Renal cortical epithelial cell (primary cell): ENCODE measurements around the gene TEX261. TPM values are rescaled to one million over a fixed set of nuclear protein-coding genes. Genes with fewer than 3 reads are reported as not detected.

Experiments
- DNase-seq: peaks from one replicate; pipeline ENCODE4 v3.0.0-alpha.2; 2011; ENCODE audit warnings: low read depth
- total RNA-seq: library from RNA; depleted of rRNA; stranded (reverse); fragments of >200 nt; gene quantifications from 2 replicates; pipeline ENCODE4 v1.2.3, GENCODE V29; 2014

TEX261 gene
- total RNA-seq, 1 donor from 2014 or later = 40.7 TPM

DNA sequence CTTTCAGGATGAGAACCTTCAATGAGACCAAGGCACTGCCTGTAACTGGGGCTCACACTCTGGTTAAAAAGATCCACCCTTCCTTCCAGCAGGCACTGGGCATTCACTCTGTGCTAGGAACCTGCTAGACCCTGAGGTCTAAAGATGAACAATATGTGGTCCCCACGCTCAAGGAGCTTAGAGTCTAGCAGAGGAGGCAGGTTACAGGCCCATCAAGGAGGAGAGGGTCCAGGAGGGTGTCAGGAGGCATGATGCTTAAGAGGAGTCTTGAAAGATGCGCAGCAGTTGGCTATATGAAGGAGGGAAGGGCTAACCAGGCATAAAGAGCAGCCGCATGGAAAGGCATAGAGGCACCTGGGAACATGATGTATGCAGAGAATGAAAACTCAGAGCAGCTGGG lies 11.7 kb downstream of the TEX261 start:
- no peak for DNase-seq

GRCh38 chr2:70981866-70982810 lies 12.5 kb downstream of the TEX261 start:
- no peak for DNase-seq

DNA sequence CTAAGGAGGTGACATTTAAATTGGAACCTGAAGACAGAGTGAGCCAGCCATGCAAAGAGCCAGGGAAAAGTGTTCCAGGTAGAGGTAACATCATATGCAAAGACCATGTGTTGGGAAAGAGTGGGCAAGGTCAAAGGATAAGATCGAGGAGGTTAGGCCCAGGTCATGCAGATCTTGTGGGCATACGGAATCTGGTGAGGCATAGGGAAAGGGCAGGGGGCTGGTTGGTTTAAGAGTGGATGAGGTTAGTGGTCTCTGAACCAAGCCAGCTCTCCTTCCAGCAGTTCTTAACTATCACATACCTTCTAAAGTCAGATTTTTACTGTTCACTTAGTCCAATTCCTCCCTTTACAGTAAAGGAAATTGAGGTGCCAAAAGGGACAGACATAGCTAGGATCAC lies 13.3 kb downstream of the TEX261 start:
- DNase-seq = no peak

DNA sequence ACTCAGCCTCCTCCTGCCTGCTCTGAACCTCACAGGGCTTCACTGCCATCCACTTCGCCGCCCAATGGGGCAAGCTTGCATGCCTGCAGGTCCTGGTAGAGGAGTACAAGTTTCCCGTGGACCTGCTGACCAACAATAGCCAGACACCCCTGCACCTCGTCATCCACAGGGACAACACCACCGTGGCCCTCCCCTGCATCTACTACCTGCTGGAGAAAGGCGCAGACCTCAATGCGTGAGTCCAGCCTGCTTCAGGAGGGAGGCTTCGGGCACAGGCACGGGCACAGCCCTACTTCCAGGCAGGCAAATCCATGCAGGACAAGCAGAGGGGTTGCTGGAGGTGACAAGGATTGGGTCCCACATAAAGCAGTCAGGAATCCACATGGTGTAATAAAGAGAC lies 15.0 kb downstream of the TEX261 start:
- no peak for DNase-seq

- no peak for DNase-seq
Observed at GRCh38 chr2:70979180-70979488, 15.5 kb downstream of the TEX261 start.

DNA sequence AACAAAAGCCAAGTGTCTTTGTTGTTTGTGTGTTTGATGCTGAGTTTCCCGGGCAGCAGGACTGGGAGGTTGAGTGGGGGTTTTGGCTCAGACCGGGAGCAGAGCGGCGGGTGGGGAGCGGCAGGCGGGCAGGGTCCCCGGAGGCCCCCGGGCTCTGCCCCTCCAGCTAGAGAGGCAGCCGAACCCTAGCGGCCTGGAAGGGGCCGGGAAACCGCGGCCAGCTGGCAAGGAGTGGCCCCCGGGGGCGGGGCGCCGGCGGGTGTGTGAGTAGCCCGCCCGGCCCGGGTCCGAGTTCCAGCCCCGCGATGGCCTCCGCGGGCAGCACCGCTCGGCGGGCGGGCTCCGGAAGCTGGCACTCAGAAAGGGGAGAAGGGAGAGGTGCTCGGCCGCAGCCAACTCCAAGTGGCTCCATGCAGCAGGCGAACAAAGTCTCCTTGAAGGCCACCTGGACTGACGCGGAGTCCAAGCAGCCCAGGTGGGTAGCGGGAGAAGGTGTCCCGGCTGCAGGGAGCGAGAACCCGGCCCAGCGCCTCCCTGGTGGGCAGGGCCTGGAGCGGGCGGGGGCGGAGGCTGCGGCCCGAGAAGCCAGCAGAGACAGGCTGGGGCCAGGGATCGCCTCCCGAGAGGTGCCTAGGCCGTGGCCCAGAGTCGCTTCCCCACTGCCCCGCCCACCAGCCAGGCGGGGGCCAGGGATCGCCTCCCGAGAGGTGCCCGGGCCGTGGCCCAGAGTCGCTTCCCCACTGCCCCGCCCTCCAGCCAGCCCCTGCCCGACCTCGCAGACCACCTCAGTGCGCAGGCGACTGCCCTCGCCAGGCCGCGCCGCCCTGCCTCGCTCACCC lies 16.1 kb downstream of the TEX261 start, which contains the start of gene ANKRD53:
TSS of gene ANKRD53 (plus strand) at position 290 of the 839 bp plus-strand sequence. CDS start at position 306, 16 bp downstream.
- DNase-seq = no peak

DNA sequence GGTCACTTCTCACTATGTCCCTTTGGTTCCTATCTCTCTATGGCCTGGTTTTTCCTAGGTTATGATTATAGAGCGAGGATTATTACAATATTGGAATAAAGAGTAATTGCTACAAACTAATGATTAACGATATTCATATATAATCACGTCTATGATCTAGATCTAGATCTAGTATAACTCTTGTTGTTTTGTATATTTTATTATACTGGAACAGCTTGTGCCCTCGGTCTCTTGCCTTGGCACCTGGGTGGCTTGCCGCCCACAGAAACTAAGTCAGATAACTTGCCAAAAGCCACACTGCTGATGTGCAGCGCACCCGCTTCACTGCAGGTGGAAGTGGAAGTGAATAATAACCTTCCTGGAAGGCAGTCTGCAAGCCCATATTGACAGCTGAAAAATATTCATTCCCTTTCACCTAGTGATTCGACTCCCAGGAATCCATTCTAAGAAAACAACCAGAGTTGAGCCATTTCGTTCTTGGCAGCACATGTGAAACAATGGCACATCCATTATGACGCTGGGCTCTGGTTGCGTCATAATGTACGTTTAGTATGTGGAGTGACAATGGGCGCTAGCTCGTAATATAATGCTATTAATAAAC lies 17.0 kb downstream of the TEX261 start:
- peak; percentile 88 for DNase-seq

DNA sequence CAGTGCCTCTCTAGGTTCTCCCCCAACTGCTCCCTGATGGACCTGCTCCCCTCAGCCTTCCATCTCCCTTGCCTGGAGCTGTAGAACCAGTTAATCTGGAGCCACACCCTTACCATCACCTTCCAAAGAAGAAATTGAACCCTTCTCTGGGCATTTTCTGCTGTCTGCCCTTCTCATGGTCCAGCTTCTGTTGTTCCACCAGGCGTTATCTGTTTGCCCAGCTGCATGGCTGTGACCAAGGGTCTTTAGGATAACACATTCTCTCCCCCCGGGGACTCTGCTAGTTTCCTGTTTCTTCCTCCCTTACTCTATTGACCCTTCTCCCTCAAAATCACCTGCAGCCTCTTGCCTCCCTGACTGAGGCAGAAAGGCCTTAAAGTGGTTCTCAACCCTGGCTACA lies 19.4 kb downstream of the TEX261 start:
- no peak for DNase-seq

- DNase-seq = no peak
Observed at GRCh38 chr2:70974592-70974991, 20.1 kb downstream of the TEX261 start.

DNA sequence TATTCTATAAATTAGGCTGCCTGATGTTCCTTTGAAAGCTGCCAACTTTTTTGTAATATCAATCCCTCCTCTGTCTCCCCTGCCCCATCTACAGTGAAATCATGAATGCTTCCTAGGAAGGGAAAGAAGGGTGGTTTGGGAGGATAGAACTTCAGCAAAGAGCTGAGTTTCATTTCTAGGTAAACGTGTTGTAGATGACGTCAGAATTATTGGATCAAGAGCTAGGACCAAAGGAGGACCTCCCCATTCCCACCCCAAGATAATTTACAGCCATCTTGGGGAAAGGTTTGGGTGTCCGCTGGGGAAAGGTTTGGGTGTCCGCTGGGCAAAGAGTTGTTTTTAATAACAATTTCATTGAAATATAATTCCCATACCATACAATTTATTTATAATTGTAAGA lies 27.5 kb downstream of the TEX261 start:
- no peak for DNase-seq

- no peak for DNase-seq
Observed at GRCh38 chr2:70966681-70967080, 28.0 kb downstream of the TEX261 start.

GRCh38 chr2:70965506-70965905 lies 29.2 kb downstream of the TEX261 start:
- DNase-seq = no peak

GRCh38 chr2:70964596-70965386 lies 29.9 kb downstream of the TEX261 start:
- DNase-seq = no peak

DNA sequence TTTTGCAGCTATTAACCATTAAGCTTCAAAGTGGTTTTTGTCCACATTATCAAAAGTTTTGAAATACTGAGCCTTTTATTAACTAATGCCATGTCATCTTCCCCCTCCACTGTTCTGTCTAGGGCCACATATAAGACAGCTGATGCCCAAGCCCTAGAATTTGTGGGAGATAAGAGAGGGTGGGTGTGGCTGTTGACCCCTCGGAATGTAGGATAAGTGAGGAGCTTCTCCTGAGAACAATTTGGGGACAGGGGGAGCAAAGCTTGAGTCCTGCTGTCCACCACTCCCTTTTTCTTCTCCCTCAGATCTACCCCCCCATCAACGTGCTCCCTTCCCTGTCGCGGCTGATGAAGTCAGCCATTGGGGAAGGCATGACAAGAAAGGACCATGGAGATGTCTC lies 30.5 kb downstream of the TEX261 start:
- DNase-seq = no peak

DNA sequence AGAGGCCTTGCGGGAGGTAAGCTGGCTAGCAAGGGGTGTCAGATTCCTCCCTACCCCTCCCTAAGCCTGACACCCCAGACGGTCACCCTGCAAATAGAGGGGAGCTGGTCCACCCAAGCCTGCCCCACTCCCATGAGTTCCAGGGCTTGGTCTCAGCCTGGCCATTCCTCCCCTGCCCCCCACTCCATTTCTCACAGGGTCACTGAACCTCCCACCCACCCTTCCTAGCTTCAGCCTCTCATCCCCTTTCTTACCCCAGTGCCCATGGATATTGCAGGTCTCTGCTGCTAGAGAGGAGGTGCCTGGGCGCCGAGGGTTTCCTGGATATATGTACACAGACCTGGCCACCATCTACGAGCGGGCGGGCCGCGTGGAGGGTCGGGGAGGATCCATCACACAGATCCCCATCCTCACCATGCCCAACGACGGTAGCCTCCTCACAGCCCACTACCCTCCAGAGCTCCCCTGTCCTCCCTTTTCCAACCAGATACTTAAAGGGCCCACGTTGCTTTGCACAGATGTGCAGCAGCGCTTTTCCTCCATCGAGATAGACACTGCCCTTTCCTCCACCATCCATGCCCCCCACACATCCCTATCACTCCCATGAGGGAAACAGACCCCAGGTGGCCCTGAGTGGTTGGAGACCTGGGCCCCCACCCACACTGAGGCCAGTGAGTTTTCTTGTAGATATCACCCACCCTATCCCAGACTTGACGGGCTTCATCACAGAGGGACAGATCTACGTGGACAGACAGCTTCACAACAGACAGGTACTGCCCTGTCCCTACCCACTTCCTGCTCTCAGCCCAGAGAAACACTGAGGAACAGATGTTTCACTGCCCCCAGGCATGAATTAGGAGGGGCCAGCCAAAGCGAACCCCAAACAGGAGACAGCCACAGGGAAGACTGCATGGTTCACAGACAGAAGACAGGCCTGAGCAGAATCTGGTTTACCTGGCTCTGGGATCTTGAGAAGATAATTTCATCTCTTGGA lies 31.5 kb downstream of the TEX261 start:
- DNase-seq = no peak

DNA sequence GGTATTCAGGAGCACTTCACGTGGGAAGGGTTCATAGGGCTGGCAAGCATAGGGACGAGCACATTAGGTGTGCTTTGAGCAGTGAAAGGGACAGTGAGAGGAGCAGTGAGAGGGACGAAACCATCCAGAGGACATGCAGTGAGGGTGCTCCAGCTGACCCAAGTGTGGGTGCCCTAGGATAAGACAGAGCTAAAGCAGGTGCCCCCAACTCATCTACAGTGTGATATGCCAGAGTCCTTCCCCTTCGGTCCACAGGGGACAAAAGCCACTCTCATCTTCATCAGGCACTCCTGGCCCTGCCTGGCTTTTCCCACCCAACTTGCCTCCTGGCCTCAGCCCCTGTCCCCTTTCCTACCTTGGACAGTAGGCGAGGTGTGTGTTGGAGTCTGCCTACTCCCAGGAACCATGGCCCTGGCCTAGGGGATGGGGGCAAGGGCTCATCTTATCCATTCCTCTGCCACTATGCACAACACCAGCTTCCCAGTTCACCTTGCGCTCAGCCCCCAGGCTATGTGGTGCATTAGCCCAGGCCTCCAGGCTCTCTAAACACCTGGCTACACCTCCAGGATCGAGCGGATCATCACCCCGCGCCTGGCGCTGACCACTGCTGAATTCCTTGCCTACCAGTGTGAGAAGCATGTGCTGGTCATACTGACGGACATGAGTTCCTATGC lies 32.3 kb downstream of the TEX261 start:
- no peak for DNase-seq

DNA sequence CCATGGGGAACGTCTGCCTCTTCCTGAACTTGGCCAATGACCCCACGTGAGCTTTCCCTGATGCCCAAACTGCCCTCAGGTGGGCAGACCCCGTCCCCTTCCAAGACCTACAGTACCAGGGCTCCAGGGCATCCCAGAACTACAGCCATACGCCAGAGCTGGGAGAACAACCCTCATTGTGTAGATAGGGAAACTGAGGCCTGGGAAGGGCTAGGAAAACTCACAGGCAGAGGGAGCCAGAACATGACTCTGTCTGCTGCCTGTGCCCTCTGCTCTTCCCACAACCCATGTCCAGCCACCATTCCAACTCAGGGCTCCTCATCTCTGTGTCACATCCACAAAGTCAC lies 33.1 kb downstream of the TEX261 start:
- no peak for DNase-seq

DNA sequence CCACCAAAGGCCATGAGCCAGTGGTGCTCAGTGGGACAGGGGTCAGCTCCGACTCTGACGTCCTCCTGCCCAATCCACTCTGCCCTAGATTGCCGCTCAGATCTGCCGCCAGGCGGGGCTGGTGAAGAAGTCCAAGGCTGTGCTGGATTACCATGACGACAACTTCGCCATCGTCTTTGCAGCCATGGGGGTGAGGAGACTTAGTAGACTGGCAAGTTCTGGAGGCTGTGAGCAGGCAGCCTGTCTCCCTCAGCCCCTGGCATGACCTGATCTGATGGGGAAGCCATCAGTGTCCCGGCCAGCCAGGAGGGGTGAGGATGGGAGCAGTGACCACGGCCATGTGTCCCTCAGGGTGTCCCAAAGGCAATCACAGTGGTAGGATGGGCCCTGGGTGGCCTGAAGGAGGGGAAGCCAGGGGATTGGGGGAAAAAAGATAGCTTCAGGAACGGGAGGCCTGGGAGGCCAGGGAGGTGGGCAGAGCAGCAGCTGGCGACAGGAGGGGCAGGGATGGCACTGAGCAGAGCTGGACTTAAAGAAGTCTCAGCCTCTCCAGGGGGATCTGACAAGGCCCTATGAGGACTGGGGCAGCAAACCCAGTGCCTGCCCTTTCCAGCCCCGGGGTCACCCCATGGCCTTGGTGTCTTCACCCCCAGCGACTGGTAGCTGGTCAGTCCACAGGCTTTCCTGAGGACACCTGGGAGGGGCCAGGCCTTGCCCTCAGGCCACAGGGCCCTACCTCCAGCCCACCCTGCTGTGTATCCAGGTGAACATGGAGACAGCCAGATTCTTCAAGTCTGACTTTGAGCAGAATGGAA lies 33.6 kb downstream of the TEX261 start:
- no peak for DNase-seq
